Sigmoid colon (tissue), 7 donors: ENCODE measurements around the gene PREX1. TPM values are rescaled to one million over a fixed set of nuclear protein-coding genes. Genes with fewer than 3 reads are reported as not detected.
A peak's percentile ranks its signal among the peaks of the same experiment; 100 is the strongest.

Source experiments
- DNase-seq: peaks from one replicate; pipeline ENCODE4 v3.0.0-alpha.2; 2019
- H3K27ac ChIP-seq, 4 donors: fragments of 200-600 bp; sonication (generic); one replicate each; pipeline ENCODE4 v1.5.1; 2016 to 2019; ENCODE audit warnings: mild to moderate bottlenecking in 1 of 4
- H3K27me3 ChIP-seq, 3 donors: fragments of 200-600 bp; sonication (generic); one replicate each; pipeline ENCODE4 v1.5.1; 2019; ENCODE audit warnings: mild to moderate bottlenecking in 1 of 3
- H3K36me3 ChIP-seq, 4 donors: fragments of 200-600 bp; sonication (generic); one replicate each; pipeline ENCODE4 v1.5.1; 2016 to 2019
- H3K4me1 ChIP-seq, 4 donors: fragments of 200-600 bp; sonication (generic); one replicate each; pipeline ENCODE4 v1.5.1; 2017 to 2019
- H3K4me3 ChIP-seq, 4 donors: fragments of 200-600 bp; sonication (generic); one replicate each; pipeline ENCODE4 v1.5.1; 2017 to 2019; ENCODE audit warnings: mild to moderate bottlenecking in 2 of 4, moderate library complexity in 1 of 4
- H3K9me3 ChIP-seq, 4 donors: fragments of 200-600 bp in 3 of 4; sonication (generic) in 3 of 4; one replicate each; pipeline versions ENCODE4 v1.5.1 to v1.6.1; 2013 to 2019
- CTCF ChIP-seq, 4 experiments: fragments of 450-650 bp in 3 of 4; fragments of 200-600 bp in 1 of 4; IDR thresholded peaks; one replicate each; pipeline ENCODE4 v1.5.1; 2016 to 2019; ENCODE audit warnings: antibody characterized with exemption in 4 of 4, mild to moderate bottlenecking in 3 of 4, moderate library complexity in 2 of 4
- EP300 ChIP-seq, 4 donors: sonication (generic); formaldehyde crosslinking; IDR thresholded peaks; one replicate each; pipeline ENCODE4 v1.6.1; 2017; ENCODE audit warnings: antibody characterized with exemption in 4 of 4
- POLR2A ChIP-seq, 2 donors: fragments of 450-650 bp; IDR thresholded peaks; one replicate each; pipeline ENCODE4 v1.6.1; 2016; ENCODE audit warnings: antibody characterized with exemption in 2 of 2, mild to moderate bottlenecking in 2 of 2, moderate library complexity in 2 of 2
- POLR2AphosphoS5 ChIP-seq, 4 donors: sonication (generic); formaldehyde crosslinking; IDR thresholded peaks; one replicate each; pipeline ENCODE4 v1.6.1; 2017; ENCODE audit warnings: antibody characterized with exemption in 4 of 4
- WGBS, 2 donors: extraction: QIAGEN DNeasy Blood & Tissue Kit; methylation state at CpG; one replicate each; pipeline ENCODE4 v1.1.7; 2013; 5-methylcytosine and 5-hydroxymethylcytosine counted together
- intact Hi-C: fragments of 100-400 bp; cut with DNase I; formaldehyde crosslinking; loops from one replicate; pipeline ENCODE4 v1.15.1; 2023
- polyA plus RNA-seq, 3 donors: library from polyadenylated mRNA; stranded (reverse); fragments of 200-250 nt; gene quantifications; one replicate each; pipeline ENCODE4 v1.2.3, GENCODE V29; 2013
- total RNA-seq, 4 donors: library from RNA; depleted of rRNA; stranded (reverse); fragments of >200 nt; gene quantifications; one replicate each; pipeline ENCODE4 v1.1.0, GENCODE V29; 2016
- donor health status: healthy with polysubstance abuse.
- donor health status: Bipolar disorder and iron deficiency.
- donor health status: healthy.

PREX1 gene
- total and polyA plus RNA-seq, 7 donors: 5.4 to 22.9 (median 15.5) TPM

GRCh38 chr20:48728042-48728825 is 99.6 kb downstream of the PREX1 start:
- Histone ChIP-seq H3K4me1 (peaks cover 0 to 9% (median 4%) of the 10 kb centered on the region in 4 donors), H3K4me3 (no peak overlapping the region), H3K9me3 (no peaks in the 10 kb centered on the region), H3K27me3 (no peaks in the 10 kb centered on the region), H3K27ac (peak overlapping the region in 3 of 4 donors; percentile 20 to 49 (median 44)), H3K36me3 (no peaks in the 10 kb centered on the region)
- no peak for TF ChIP-seq CTCF (IDR thresholded peaks at IDR 0.05)
- peak in 1 of 4 donors; percentile 35 for TF ChIP-seq POLR2AphosphoS5 (IDR thresholded peaks at IDR 0.05)
- DNase-seq: peak; percentile 69
- intact Hi-C loops: loop anchor here (10.0 kb wide), 1 partner anchor 97 kb away; the partner anchor contains the start of gene PREX1
- WGBS, 2 donors: 90 to 93% methylated on average over 9 of the region's 9 CpGs

- Histone ChIP-seq H3K4me1 (peaks cover 0 to 18% (median 14%) of the 10 kb centered on the region in 4 donors), H3K27ac (no peak overlapping the region), H3K9me3 (no peaks in the 10 kb centered on the region), H3K36me3 (no peaks in the 10 kb centered on the region), H3K4me3 (no peak overlapping the region), H3K27me3 (no peaks in the 10 kb centered on the region)
- no peak for DNase-seq
- 95% methylated on average over 6 of the region's 6 CpGs for WGBS, 2 donors
- TF ChIP-seq POLR2AphosphoS5 (IDR thresholded peaks at IDR 0.05) (no peak), EP300 (IDR thresholded peaks at IDR 0.05) (no peak), POLR2A (IDR thresholded peaks at IDR 0.05) (no peak), CTCF (IDR thresholded peaks at IDR 0.05) (no peak)
- intact Hi-C loops: loop anchor here (10.0 kb wide), 1 partner anchor 98 kb away; the partner anchor contains the start of gene PREX1
These were observed 100.6 kb downstream of the PREX1 start for GRCh38 chr20:48727226-48727625.

- no peaks in the 10 kb centered on the region for H3K27me3 ChIP-seq
- 83 to 93% methylated on average over 3 of the region's 3 CpGs for WGBS, 2 donors
- no peaks in the 10 kb centered on the region for H3K9me3 ChIP-seq
- TF ChIP-seq POLR2AphosphoS5 (IDR thresholded peaks at IDR 0.05) (no peak), CTCF (IDR thresholded peaks at IDR 0.05) (no peak), POLR2A (IDR thresholded peaks at IDR 0.05) (no peak), EP300 (IDR thresholded peaks at IDR 0.05) (no peak)
- intact Hi-C loops: loop anchor here (10.0 kb wide), 1 partner anchor 99 kb away; the partner anchor contains the start of gene PREX1
- no peaks in the 10 kb centered on the region for H3K36me3 ChIP-seq
- no peak overlapping the region for H3K27ac ChIP-seq
- no peak overlapping the region for H3K4me3 ChIP-seq
- H3K4me1 ChIP-seq: peaks cover 0 to 24% (median 14%) of the 10 kb centered on the region in 4 donors
- DNase-seq: peak; percentile 35
These were observed 102.2 kb downstream of the PREX1 start for GRCh38 chr20:48725555-48725991.

GRCh38 chr20:48724891-48725554 is 102.8 kb downstream of the PREX1 start:
- WGBS, 2 donors: 86 to 89% methylated on average over 11 of the region's 11 CpGs
- Histone ChIP-seq H3K4me1 (peaks cover 0 to 24% (median 14%) of the 10 kb centered on the region in 4 donors), H3K9me3 (no peaks in the 10 kb centered on the region), H3K27ac (no peak overlapping the region), H3K27me3 (no peaks in the 10 kb centered on the region), H3K4me3 (no peak overlapping the region), H3K36me3 (no peaks in the 10 kb centered on the region)
- intact Hi-C loops: loop anchor here (10.0 kb wide), 1 partner anchor 100 kb away; the partner anchor contains the start of gene PREX1
- TF ChIP-seq POLR2AphosphoS5 (IDR thresholded peaks at IDR 0.05) (no peak), CTCF (IDR thresholded peaks at IDR 0.05) (no peak), EP300 (IDR thresholded peaks at IDR 0.05) (no peak), POLR2A (IDR thresholded peaks at IDR 0.05) (no peak)
- peak; percentile 41 for DNase-seq
